ENCODE measurements around the gene IGSF9B.

Gene IGSF9B

DNA sequence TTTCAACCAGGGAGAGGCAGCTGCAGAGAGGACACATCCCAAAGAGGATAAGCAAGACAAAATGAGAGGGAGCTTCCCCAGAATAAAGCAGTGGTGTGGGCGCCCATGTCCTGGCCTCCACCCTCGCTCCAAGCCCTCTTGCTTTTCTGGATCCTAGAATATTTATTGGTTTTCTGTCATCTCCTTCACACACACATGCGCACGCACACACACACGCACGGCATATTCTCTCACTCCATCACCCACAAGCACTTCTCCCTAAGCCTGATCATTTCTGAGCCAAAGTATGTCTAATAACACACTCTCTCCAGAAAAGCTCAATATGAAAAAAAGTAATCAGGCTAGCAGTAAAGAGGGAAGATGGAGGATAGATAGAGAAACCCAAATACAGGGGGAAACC lies 7.6 kb downstream of the IGSF9B start:
- no peaks in the 10 kb centered on the region for H3K9me2 ChIP-seq (replicated peaks; ENCODE audit: insufficient read depth, low read length)
- H3F3A ChIP-seq (ENCODE audit: insufficient read depth): no peaks in the 10 kb centered on the region
- H3K27me3 ChIP-seq (ENCODE audit: low read length): no peaks in the 10 kb centered on the region
- no peak overlapping the region for H3K4me2 ChIP-seq (ENCODE audit: low read depth, low read length, poor library complexity, severe bottlenecking)
- H2AFZ ChIP-seq (ENCODE audit: low read depth, low read length, severe bottlenecking): no peak overlapping the region
- no peaks in the 10 kb centered on the region for H4K20me1 ChIP-seq (ENCODE audit: low read depth, low read length)
- H3K4me3 ChIP-seq (ENCODE audit: insufficient read depth, low read length, poor library complexity, severe bottlenecking): no peak overlapping the region
- no peaks in the 10 kb centered on the region for H3K9me3 ChIP-seq (ENCODE audit: insufficient read depth, low read length)
- no peaks in the 10 kb centered on the region for H3K36me3 ChIP-seq (ENCODE audit: low read length)
- TF ChIP-seq, protein P1, sequence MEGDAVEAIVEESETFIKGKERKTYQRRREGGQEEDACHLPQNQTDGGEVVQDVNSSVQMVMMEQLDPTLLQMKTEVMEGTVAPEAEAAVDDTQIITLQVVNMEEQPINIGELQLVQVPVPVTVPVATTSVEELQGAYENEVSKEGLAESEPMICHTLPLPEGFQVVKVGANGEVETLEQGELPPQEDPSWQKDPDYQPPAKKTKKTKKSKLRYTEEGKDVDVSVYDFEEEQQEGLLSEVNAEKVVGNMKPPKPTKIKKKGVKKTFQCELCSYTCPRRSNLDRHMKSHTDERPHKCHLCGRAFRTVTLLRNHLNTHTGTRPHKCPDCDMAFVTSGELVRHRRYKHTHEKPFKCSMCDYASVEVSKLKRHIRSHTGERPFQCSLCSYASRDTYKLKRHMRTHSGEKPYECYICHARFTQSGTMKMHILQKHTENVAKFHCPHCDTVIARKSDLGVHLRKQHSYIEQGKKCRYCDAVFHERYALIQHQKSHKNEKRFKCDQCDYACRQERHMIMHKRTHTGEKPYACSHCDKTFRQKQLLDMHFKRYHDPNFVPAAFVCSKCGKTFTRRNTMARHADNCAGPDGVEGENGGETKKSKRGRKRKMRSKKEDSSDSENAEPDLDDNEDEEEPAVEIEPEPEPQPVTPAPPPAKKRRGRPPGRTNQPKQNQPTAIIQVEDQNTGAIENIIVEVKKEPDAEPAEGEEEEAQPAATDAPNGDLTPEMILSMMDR (IDR thresholded peaks at IDR 0.05; ENCODE audit: insufficient read depth, low read length, poor library complexity, severe bottlenecking): no peak
- TF ChIP-seq EZH2phosphoT487 (conservative IDR thresholded peaks at IDR 0.05; ENCODE audit: low read length): no peak
- H3K27ac ChIP-seq (ENCODE audit: low read depth, low read length): no peak overlapping the region
- H3K9ac ChIP-seq (ENCODE audit: low read length): no peak overlapping the region
- no peaks in the 10 kb centered on the region for H3K79me2 ChIP-seq (ENCODE audit: insufficient read depth, low read length)

DNA sequence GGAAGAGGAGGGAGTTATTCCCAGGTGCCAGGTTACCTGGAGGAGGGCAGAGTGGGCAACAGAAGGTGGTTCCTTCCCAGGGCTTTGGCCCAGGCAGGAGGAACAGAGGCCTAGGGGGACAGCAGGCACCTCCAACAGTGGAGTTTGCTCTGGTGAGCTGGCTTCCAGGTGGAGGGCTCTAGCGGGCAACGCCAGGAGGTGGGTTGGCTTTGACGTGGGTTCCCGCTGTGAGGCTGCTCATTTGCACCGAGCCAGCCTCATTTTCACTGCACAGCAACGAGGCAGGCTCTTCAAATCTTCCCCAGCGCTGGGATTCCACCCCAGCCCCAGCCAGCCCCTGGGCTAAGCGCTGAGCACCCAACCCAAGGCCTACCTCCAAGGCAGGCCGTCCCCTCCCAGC lies 8.1 kb downstream of the IGSF9B start:
- H3K36me3 ChIP-seq (ENCODE audit: low read length): no peaks in the 10 kb centered on the region
- no peaks in the 10 kb centered on the region for H4K20me1 ChIP-seq (ENCODE audit: low read depth, low read length)
- no peak overlapping the region for H2AFZ ChIP-seq (ENCODE audit: low read depth, low read length, severe bottlenecking)
- no peak for TF ChIP-seq EZH2phosphoT487 (conservative IDR thresholded peaks at IDR 0.05; ENCODE audit: low read length)
- no peaks in the 10 kb centered on the region for H3K27me3 ChIP-seq (ENCODE audit: low read length)
- H3K9me2 ChIP-seq (replicated peaks; ENCODE audit: insufficient read depth, low read length): no peaks in the 10 kb centered on the region
- no peaks in the 10 kb centered on the region for H3K79me2 ChIP-seq (ENCODE audit: insufficient read depth, low read length)
- H3K9me3 ChIP-seq (ENCODE audit: insufficient read depth, low read length): no peaks in the 10 kb centered on the region
- no peaks in the 10 kb centered on the region for H3F3A ChIP-seq (ENCODE audit: insufficient read depth)
- no peak overlapping the region for H3K4me2 ChIP-seq (ENCODE audit: low read depth, low read length, poor library complexity, severe bottlenecking)
- H3K9ac ChIP-seq (ENCODE audit: low read length): no peak overlapping the region
- no peak overlapping the region for H3K27ac ChIP-seq (ENCODE audit: low read depth, low read length)
- H3K4me3 ChIP-seq (ENCODE audit: insufficient read depth, low read length, poor library complexity, severe bottlenecking): no peak overlapping the region

DNA sequence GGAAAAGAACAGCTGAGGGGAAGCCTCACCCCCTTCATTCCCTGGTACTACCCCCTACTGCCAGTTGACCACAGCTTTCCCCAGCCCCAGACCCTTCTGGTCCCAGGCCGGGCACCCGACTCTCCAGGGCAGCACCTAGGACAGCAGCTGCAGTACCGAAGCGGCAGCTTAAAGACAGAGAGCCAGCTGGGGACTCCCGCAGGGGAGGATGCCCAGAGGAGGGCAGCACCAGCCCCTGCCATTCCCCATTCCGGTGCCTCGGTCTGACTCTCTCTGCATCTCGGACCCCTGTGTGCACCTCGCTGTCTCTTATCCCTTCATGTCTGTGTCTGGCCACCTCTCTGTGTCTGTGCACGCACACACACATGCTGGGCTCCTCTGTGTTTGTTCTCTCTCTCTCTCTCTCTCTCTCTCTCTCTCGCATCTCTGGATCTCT lies 9.4 kb downstream of the IGSF9B start:
- no peaks in the 10 kb centered on the region for H3K27me3 ChIP-seq (ENCODE audit: low read length)

More for the DNA sequence above, 9.4 kb downstream of the IGSF9B start:
- Histone ChIP-seq H3K27ac (ENCODE audit: low read depth, low read length) (no peak overlapping the region), H3K9ac (ENCODE audit: low read length) (no peak overlapping the region), H3K36me3 (ENCODE audit: low read length) (no peaks in the 10 kb centered on the region), H2AFZ (ENCODE audit: low read depth, low read length, severe bottlenecking) (no peak overlapping the region), H4K20me1 (ENCODE audit: low read depth, low read length) (no peaks in the 10 kb centered on the region), H3K9me2 (replicated peaks; ENCODE audit: insufficient read depth, low read length) (no peaks in the 10 kb centered on the region), H3K9me3 (ENCODE audit: insufficient read depth, low read length) (no peaks in the 10 kb centered on the region), H3F3A (ENCODE audit: insufficient read depth) (no peaks in the 10 kb centered on the region), H3K4me2 (ENCODE audit: low read depth, low read length, poor library complexity, severe bottlenecking) (no peak overlapping the region), H3K4me3 (ENCODE audit: insufficient read depth, low read length, poor library complexity, severe bottlenecking) (no peak overlapping the region), H3K79me2 (ENCODE audit: insufficient read depth, low read length) (no peaks in the 10 kb centered on the region)
- no peak for TF ChIP-seq EZH2phosphoT487 (conservative IDR thresholded peaks at IDR 0.05; ENCODE audit: low read length)
- TF ChIP-seq, protein P1 (IDR thresholded peaks at IDR 0.05; ENCODE audit: insufficient read depth, low read length, poor library complexity, severe bottlenecking): no peak
